HepG2 (cell line): ENCODE data around the gene PIK3C2B. TPM values are rescaled to one million over a fixed set of nuclear protein-coding genes. Genes with fewer than 3 reads are reported as not detected.

Source experiments
- ATF2 ChIP-seq: sonication (generic); formaldehyde crosslinking; IDR thresholded peaks from 2 replicates; pipeline ENCODE4 v1.4.0; 2020; ENCODE audit warnings: missing genetic modification reagents
- CEBPB ChIP-seq: IDR thresholded peaks from 2 replicates; pipeline ENCODE4 v1.6.1; 2011; ENCODE audit warnings: low read depth, low read length, improper control_type of control experiment, borderline replicate concordance
- CENPT ChIP-seq: sonication (generic); formaldehyde crosslinking; IDR thresholded peaks from 2 replicates; pipeline ENCODE4 v1.8.0; 2022; ENCODE audit warnings: low read depth, mild to moderate bottlenecking, moderate library complexity, missing genetic modification reagents
- CSRNP2 ChIP-seq: sonication (generic); formaldehyde crosslinking; conservative IDR thresholded peaks from 2 replicates; pipeline ENCODE4 v1.8.0; 2022; ENCODE audit warnings: low read depth, missing genetic modification reagents
- ELK4 ChIP-seq: sonication (generic); formaldehyde crosslinking; IDR thresholded peaks from 2 replicates; pipeline ENCODE4 v1.9.0; 2021; ENCODE audit warnings: missing genetic modification reagents, borderline replicate concordance
- JDP2 ChIP-seq: sonication (generic); formaldehyde crosslinking; IDR thresholded peaks from 2 replicates; pipeline ENCODE4 v1.8.1; 2022; ENCODE audit warnings: missing genetic modification reagents, borderline replicate concordance
- NCOR1 ChIP-seq: fragments of 200-600 bp; sonication (generic); IDR thresholded peaks from 2 replicates; pipeline ENCODE4 v1.7.0; 2017; ENCODE audit warnings: antibody characterized with exemption, low read length, borderline replicate concordance
- RBFOX2 ChIP-seq: fragments of 200-400 bp; formaldehyde crosslinking; IDR thresholded peaks from 2 replicates; pipeline ENCODE4 v1.6.1; 2017; ENCODE audit warnings: low read depth, mild to moderate bottlenecking, low read length
- REPIN1 ChIP-seq: sonication (generic); formaldehyde crosslinking; IDR thresholded peaks from 2 replicates; pipeline ENCODE4 v1.8.0; 2022; ENCODE audit warnings: missing genetic modification reagents, low read depth, mild to moderate bottlenecking, borderline replicate concordance
- TEAD2 ChIP-seq: sonication (generic); formaldehyde crosslinking; IDR thresholded peaks from 2 replicates; pipeline ENCODE4 v1.9.0; 2021; ENCODE audit warnings: missing genetic modification reagents
- TERF1 ChIP-seq: sonication (generic); formaldehyde crosslinking; IDR thresholded peaks from 2 replicates; pipeline ENCODE4 v1.8.0; 2022; ENCODE audit warnings: mild to moderate bottlenecking, missing genetic modification reagents, moderate library complexity
- TOPORS ChIP-seq: sonication (generic); formaldehyde crosslinking; IDR thresholded peaks from 2 replicates; pipeline ENCODE4 v1.8.0; 2023; ENCODE audit warnings: mild to moderate bottlenecking, missing genetic modification reagents
- ZMYM4 ChIP-seq: sonication (generic); formaldehyde crosslinking; IDR thresholded peaks from 2 replicates; pipeline ENCODE4 v1.8.1; 2023; ENCODE audit warnings: mild to moderate bottlenecking, missing genetic modification reagents
- ZNF33B ChIP-seq: sonication (generic); formaldehyde crosslinking; IDR thresholded peaks from 2 replicates; pipeline ENCODE4 v1.5.1; 2020; ENCODE audit warnings: mild to moderate bottlenecking, missing genetic modification reagents
- ZNF382 ChIP-seq: sonication (generic); formaldehyde crosslinking; IDR thresholded peaks from 2 replicates; pipeline ENCODE4 v1.5.0; 2020; ENCODE audit warnings: missing genetic modification reagents, mild to moderate bottlenecking, borderline replicate concordance
- ZNF503 ChIP-seq: sonication (generic); formaldehyde crosslinking; IDR thresholded peaks from 2 replicates; pipeline ENCODE4 v1.4.0; 2020; ENCODE audit warnings: missing genetic modification reagents
- polyA plus RNA-seq, 8 experiments: library from polyadenylated mRNA; depleted of rRNA in 3 of 8; stranded (reverse) in 7 of 8; unstranded in 1 of 8; fragments of >200 nt; fragmentation: Illumina TruSeq in 4 of 8; extraction: Trizol in 4 of 8; gene quantifications; 2 replicates each; pipeline versions ENCODE4 v1.2.1 to v1.2.3, GENCODE V29; 2011 to 2016; ENCODE audit warnings: low read depth in 4 of 8, missing spikeins in 1 of 8, mixed read lengths in 1 of 8; ENCODE audit not compliant: insufficient read depth in 1 of 8
- total RNA-seq, 5 experiments: library from RNA; depleted of rRNA; stranded (reverse); fragments of >200 nt; fragmentation: Illumina TruSeq; extraction: Trizol; gene quantifications; 2 replicates each; pipeline ENCODE4 v1.2.3, GENCODE V29; 2016; ENCODE audit warnings: low read depth in 1 of 5

PIK3C2B gene
- total and polyA plus RNA-seq, 2 of the 13 experiments (the other 11 are each of a cell fraction or from before 2014, with no cell fraction given): 3.4 to 4.5 TPM

- TF ChIP-seq TERF1 (peak; percentile 44; the same call in 1 of the 2 replicates), CENPT (peak; percentile 93; the same call in 1 of the 2 replicates), TEAD2 (CRISPR knock-in tag) (no peak), NCOR1 (0 out of 2 replicates have a peak, but pooled peaks have one; percentile 10), TOPORS (0 out of 2 replicates have a peak, but pooled peaks have one; percentile 57), ZNF503 (CRISPR knock-in tag) (no peak), ZMYM4 (CRISPR knock-in tag) (peak; percentile 54; the same call in 1 of the 2 replicates), ATF2 (CRISPR knock-in tag) (peak; percentile 66; the same call in 1 of the 2 replicates), CEBPB (no peak), ZNF382 (CRISPR knock-in tag) (no peak), REPIN1 (CRISPR knock-in tag) (peak; percentile 81), ZNF33B (CRISPR knock-in tag) (no peak), RBFOX2 (peak; percentile 85), ELK4 (no peak), JDP2 (CRISPR knock-in tag) (no peak), CSRNP2 (CRISPR knock-in tag) (no peak)
Observed at GRCh38 chr1:204494281-204495077, at the start of gene PIK3C2B (continued).
